ENCODE results near the gene C1orf232.

GRCh38 chr1:26132834-26133167, 36.0 kb downstream of the C1orf232 start:
- TF ChIP-seq POLR2AphosphoS5 (IDR thresholded peaks at IDR 0.05; ENCODE audit: low read depth, low read length) (no peak), PAX5 (IDR thresholded peaks at IDR 0.05; ENCODE audit: insufficient read depth, low read length, severe bottlenecking) (no peak)

Data from GM12891 (cell line).